HG03103 (cell line): Measurements from ENCODE around the gene DLG3.
"Not testable (repeated sequence)": the region's sequence is repeated elsewhere in the genome, so short reads cannot be mapped to it uniquely, and the experiment has no call there.

Experiments
- ATAC-seq: cut with Tn5 transposase; IDR thresholded peaks from one replicate; pipeline ENCODE4 v1.9.1; 2021; ENCODE audit warnings: low read depth; ENCODE audit not compliant: unreplicated experiment

DLG3 gene

GRCh38 chrX:70444326-70444945, at the start of gene DLG3:
TSS of gene DLG3 (plus strand) at chrX:70444835. CDS start at chrX:70445202, 367 bp downstream.
- ATAC-seq = no peak

DNA sequence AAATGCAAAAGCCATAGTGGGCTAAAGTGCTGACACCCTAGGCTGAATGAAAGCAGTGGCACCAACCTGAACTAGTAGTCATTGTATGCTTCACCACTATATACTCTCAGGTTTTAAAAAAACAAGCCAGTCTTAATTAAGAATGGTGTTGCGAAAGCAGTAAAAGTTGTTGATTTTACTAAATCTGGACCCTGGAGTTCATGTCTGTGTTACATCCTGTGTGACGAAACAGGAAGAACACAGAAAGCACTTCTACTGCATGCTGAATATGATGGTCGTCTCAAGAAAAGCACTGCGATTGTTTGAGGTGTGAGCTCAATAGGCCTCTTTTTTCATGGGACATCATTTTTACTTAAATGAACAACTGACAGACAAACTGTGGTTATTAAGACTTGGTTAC, 45.7 kb upstream of the DLG3 start:
- no peak for ATAC-seq

DNA sequence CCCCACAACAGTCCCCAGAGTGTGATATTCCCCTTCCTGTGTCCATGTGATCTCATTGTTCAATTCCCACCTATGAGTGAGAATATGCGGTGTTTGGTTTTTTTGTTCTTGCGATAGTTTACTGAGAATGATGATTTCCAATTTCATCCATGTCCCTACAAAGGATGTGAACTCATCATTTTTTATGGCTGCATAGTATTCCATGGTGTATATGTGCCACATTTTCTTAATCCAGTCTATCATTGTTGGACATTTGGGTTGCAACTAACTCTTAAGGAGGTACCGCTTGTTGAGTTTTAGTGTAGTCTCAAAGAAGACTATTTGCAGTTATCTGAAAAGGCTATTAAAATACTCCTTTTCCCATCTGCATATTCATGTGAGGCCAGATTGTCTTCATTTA, 44.5 kb upstream of the DLG3 start:
- ATAC-seq = not testable (repeated sequence)

DNA sequence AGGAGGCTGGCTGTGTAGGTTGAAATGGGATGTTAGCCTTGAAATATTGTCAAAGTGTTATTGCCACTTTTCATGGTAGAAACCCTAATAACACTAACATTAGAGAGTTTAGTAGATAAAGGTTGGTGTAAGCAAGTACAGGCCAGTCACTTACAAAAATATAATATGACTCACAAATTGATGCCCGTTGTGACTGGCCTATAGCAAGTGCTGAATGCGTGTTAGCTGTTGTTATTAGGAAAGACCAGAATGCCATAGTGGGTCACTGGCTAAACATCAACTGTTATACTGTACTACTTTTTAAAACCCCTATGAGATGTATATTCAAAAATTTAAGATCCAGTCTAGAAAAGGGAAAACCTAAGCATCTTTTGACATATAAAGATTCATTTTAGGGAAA, 41.9 kb upstream of the DLG3 start:
- no peak for ATAC-seq

DNA sequence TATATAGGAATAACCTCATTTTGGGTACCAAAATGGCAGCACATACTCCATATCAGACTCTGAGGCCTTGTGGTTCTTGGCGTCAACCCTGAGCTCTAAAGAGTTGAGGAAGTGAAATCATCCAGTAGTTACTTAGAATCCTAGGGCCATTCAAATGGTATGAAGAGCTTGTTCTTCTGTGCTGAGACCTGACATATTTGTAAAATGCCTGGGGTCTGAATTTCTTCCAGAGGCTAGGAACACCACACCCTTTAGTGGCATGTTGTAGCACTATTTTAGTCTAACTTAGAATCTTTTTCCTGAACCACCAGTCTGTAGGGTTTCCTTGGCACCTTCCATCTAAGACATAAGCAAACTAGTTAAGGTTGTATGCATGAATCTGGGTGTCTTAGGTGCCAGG, 39.6 kb upstream of the DLG3 start:
- ATAC-seq = no peak

GRCh38 chrX:70410921-70411320, 33.7 kb upstream of the DLG3 start:
- no peak for ATAC-seq

GRCh38 chrX:70411475-70411874, 33.2 kb upstream of the DLG3 start:
- ATAC-seq = no peak

DNA sequence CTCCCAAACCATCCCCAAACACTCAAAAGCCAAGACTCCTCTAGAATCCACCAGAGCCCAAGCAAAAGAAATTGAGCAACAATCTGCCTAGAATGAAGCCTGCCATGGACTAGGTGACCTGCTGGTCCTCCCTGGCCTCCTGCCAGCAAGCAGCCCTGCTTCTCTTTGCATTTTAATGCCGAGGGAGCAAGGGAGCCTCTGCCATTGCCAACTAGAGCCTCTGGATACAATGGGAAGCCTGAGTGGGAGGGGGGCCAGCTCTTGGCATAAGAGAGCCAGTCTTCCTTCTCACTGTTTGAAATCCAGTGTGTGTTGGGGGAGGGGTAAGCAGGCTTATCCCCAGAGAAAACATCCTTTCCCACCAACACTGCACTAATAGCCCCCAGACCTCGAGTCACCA, 23.0 kb upstream of the DLG3 start:
- ATAC-seq = no peak

DNA sequence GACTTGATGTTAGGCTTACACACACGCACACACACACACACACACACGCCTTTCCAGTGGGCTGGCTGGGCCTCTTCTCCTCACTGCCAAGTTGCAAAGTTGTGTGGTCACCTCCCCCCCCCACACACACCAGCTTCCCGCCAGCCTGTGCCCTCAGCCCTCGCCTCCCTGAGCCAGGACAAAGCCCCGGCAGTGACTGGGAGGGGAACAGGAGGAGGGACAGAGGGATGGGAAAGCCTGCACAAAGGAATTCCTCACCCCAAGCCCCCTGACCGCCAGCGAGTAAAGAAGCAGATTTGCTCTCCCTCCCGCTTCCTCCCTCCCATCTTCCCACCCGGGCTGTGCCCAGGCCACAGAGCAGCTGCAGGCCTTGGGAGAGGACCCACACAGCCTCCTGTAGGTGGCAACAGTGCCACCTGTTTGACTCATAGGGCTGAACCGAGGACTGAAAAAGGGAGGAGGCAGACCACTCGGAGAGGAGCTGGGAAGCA, 21.7 kb upstream of the DLG3 start, which contains the start of gene GDPD2:
Gene GDPD2, plus strand, starts transcription at position 464 of the 491 bp plus-strand sequence. CDS start 1,671 bp downstream, outside the sequence.
- ATAC-seq = no peak

DNA sequence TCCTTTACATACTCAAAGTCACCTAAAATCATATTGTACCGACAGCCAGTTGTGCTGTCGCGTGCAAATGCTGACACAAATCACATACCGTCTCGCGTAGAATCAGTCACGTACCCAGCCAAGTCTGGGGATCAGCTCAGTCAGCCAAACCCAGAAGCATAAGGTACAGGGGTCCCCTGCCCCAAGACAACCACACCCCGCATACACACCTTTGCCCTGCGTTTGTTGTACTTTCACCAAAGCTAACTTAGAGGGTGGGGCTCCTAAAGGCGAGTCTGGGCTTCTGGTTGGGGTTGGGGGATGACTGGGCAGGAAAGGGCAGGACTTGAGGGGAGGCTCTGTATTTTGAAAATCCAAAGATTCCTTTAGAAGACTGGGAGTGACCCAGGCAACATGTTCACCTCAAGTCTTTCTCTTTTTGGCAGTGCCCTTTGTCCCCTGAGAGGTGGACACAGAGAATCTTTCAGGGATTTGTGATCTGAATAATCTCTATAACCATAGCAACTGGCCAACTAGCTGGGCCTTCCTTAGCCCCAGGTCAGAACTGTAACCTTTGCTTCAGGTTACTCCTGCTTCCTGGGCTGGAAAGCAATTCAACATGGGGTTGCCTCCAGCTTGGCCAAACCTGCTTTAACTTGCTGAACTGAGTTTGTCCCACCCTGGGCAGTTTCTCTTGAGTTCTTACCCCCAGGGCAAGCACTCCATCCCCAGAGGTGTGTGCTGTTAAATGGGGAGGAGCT, 20.5 kb upstream of the DLG3 start:
- no peak for ATAC-seq

DNA sequence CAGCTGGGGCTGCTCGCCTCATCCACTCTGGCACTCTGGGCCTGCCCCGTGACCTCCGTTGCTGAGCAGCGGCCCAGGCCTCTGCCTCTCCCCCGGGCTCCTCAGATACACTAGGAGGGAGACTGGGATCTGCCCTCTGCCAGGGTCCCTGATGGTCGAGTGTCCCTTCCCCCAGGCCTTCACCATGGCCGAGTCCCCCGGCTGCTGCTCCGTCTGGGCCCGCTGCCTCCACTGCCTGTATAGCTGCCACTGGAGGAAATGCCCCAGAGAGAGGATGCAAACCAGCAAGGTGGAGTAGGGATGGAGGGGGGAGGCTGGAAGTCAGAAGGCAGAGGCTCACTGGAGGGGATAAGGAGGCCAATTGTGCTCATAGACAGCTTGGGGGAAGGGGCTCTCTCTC, 19.8 kb upstream of the DLG3 start:
- no peak for ATAC-seq

GRCh38 chrX:70426286-70427278, 18.1 kb upstream of the DLG3 start:
- no peak for ATAC-seq

- no peak for ATAC-seq
Measured at GRCh38 chrX:70427365-70427764, 17.3 kb upstream of the DLG3 start.

DNA sequence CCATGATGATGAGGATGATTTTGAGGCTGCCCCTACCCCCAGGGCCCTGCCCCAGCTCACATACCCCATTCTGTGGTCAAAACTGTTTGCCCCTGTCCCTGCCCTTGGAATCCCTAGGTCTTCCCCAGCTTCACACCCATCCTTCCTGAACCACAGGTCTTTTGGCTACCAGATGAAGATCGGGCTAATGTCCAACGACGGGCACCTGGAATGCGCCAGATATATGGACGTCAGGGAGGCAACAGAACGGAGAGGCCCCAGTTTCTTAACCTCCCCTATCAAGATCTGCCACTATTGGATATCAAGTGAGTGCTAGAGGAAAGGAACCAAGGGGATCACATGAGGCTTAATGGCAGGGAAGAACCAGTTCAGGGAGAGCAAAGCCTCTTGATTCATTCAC, 14.9 kb upstream of the DLG3 start:
- ATAC-seq = no peak

GRCh38 chrX:70432936-70433847, 11.4 kb upstream of the DLG3 start:
- no peak for ATAC-seq

DNA sequence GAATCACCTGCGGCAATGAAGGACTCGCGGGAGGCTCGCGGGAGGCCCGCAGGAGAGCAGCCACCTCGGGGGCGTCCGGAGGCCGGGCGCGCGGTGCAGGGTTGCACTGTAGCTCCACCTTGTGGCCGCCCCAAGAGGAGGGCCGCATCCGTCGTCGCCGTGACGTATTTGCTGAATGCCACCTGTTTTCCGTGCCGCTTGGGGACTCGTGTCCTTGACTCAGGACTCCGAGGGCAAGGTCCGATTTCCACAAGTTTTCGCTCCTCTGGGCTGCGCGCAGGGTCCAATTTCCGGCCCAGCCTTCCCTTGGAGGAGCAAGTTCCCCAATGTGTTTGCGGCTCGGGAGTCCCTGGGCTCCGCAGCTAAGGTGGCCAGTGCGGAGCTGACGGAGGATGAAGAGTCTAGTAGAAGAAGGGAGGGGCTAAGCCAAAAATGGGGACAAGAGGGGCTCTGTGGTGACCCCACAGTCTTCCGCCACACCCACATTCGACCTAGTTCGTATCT, 10.7 kb upstream of the DLG3 start:
- peak; percentile 67 for ATAC-seq

DNA sequence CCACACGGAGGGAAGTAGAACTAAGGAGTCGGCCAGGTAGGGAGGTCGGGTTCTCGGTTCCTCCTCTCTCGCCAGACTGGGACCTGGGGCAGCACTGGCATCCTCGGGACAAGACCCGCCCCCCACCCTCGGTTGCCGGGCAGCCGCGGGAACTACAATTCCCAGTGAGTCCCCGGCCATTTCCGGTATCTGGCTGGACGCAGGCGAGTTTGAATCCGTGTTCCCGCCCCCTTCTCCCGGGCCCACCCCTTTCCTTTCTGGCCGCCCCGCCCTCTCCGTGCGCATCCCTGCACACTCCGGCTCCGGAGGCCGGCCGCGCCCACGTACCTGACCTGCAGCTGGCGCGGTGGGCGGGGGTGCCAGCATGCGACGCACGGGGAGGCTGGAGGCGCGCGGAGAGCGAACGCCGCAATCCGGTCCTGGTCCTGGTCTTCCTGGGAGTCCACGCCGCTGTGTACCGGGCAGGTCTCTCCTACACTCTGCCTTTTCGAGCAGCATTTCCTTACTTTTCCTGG, 10.2 kb upstream of the DLG3 start:
- peak; percentile 63 for ATAC-seq

GRCh38 chrX:70434914-70435586, 9.6 kb upstream of the DLG3 start:
- no peak for ATAC-seq

DNA sequence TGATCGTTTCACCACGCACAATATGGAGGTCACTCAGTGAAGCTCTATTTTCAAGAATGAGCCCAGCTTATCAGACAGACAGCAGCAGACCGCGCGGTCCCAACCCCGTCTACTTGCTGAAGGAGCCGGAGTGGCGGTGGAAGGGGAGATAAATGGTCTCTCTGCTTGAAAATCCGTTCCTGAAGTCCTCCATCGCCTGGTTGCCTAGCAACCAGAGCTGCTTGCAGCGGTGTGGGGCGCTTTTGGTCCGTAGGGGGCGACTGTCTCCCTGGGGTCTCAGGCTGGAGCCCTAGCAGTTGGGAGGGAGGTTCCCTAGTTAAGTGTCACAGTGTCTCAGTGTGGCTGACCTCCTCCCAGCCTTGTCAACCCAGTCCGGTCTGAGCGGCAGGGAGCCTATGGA, 8.3 kb upstream of the DLG3 start:
- no peak for ATAC-seq
